MM.1S (cell line): ENCODE results near the gene CAGE1.

ENCODE experiments used
- DNase-seq: peaks from one replicate; pipeline ENCODE4 v3.0.0-alpha.2; 2015
- H2AFZ ChIP-seq: fragments of 300-600 bp; sonication (generic); 2 replicates; pipeline ENCODE4 v1.6.0; 2016; ENCODE audit warnings: antibody characterized with exemption, low read length
- H3F3A ChIP-seq: fragments of 300-600 bp; sonication (generic); 2 replicates; pipeline ENCODE4 v1.6.1; 2016; ENCODE audit warnings: mild to moderate bottlenecking, antibody characterized with exemption, low read length, moderate library complexity, mixed read lengths; ENCODE audit not compliant: insufficient read depth
- H3K27ac ChIP-seq: fragments of 300-600 bp; sonication (generic); 2 replicates; pipeline ENCODE4 v1.5.1; 2016; ENCODE audit warnings: mild to moderate bottlenecking, low read length
- H3K27me3 ChIP-seq: fragments of 300-600 bp; sonication (generic); replicated peaks from 2 replicates; pipeline ENCODE4 v1.6.0; 2016; ENCODE audit warnings: low read length; ENCODE audit not compliant: insufficient read depth
- H3K36me3 ChIP-seq: fragments of 300-600 bp; sonication (generic); replicated peaks from 2 replicates; pipeline ENCODE4 v1.6.1; 2016; ENCODE audit warnings: mild to moderate bottlenecking, low read length, mixed read lengths; ENCODE audit not compliant: insufficient read depth
- H3K4me1 ChIP-seq: fragments of 300-600 bp; sonication (generic); 2 replicates; pipeline ENCODE4 v1.6.1; 2016; ENCODE audit warnings: low read length, mixed read lengths
- H3K4me2 ChIP-seq: fragments of 300-600 bp; sonication (generic); 2 replicates; pipeline ENCODE4 v1.6.0; 2016; ENCODE audit warnings: low read depth, low read length
- H3K4me3 ChIP-seq: fragments of 300-600 bp; sonication (generic); 2 replicates; pipeline ENCODE4 v1.5.1; 2016; ENCODE audit warnings: low read length, mixed read lengths
- H3K79me2 ChIP-seq: fragments of 300-600 bp; sonication (generic); 2 replicates; pipeline ENCODE4 v1.6.1; 2016; ENCODE audit warnings: mixed run types, low read length, mixed read lengths
- H3K9ac ChIP-seq: fragments of 300-600 bp; sonication (generic); 2 replicates; pipeline ENCODE4 v1.6.1; 2016; ENCODE audit warnings: low read length, mixed read lengths
- H3K9me2 ChIP-seq: fragments of 300-600 bp; sonication (generic); replicated peaks from 2 replicates; pipeline ENCODE4 v1.6.1; 2016; ENCODE audit warnings: mild to moderate bottlenecking, low read length, mixed read lengths; ENCODE audit not compliant: insufficient read depth
- H3K9me3 ChIP-seq: fragments of 300-600 bp; sonication (generic); replicated peaks from 2 replicates; pipeline ENCODE4 v1.6.1; 2016; ENCODE audit warnings: mild to moderate bottlenecking, low read length, mixed read lengths; ENCODE audit not compliant: insufficient read depth
- H4K20me1 ChIP-seq: fragments of 300-600 bp; sonication (generic); 2 replicates; pipeline ENCODE4 v1.6.1; 2016; ENCODE audit warnings: mild to moderate bottlenecking, low read length, moderate library complexity, mixed read lengths; ENCODE audit not compliant: insufficient read depth
- EZH2 ChIP-seq: fragments of 300-600 bp; sonication (generic); optimal IDR thresholded peaks from 2 replicates; pipeline ENCODE3; 2017; ENCODE audit warnings: low read depth, mild to moderate bottlenecking, antibody characterized with exemption, low read length, mixed read lengths
- EZH2phosphoT487 ChIP-seq: fragments of 300-600 bp; sonication (generic); IDR thresholded peaks from 2 replicates; pipeline ENCODE4 v1.6.1; 2018; ENCODE audit warnings: antibody characterized with exemption, low read length
- TF ChIP-seq, protein P1 (sequence below): fragments of 300-600 bp; sonication (generic); IDR thresholded peaks from 2 replicates; pipeline ENCODE4 v1.5.1; 2016; ENCODE audit warnings: antibody characterized with exemption, low read length, mixed read lengths

CAGE1 gene

GRCh38 chr6:7434672-7435071, 45.1 kb upstream of the CAGE1 start:
- no peaks in the 10 kb centered on the region for H3K9me2 ChIP-seq
- H3K4me1 ChIP-seq = no peaks in the 10 kb centered on the region
- H3K9ac ChIP-seq = no peak overlapping the region
- no peaks in the 10 kb centered on the region for H4K20me1 ChIP-seq
- H3F3A ChIP-seq = no peaks in the 10 kb centered on the region
- no peak for DNase-seq
- H3K27ac ChIP-seq = no peak overlapping the region
- TF ChIP-seq, protein P1, sequence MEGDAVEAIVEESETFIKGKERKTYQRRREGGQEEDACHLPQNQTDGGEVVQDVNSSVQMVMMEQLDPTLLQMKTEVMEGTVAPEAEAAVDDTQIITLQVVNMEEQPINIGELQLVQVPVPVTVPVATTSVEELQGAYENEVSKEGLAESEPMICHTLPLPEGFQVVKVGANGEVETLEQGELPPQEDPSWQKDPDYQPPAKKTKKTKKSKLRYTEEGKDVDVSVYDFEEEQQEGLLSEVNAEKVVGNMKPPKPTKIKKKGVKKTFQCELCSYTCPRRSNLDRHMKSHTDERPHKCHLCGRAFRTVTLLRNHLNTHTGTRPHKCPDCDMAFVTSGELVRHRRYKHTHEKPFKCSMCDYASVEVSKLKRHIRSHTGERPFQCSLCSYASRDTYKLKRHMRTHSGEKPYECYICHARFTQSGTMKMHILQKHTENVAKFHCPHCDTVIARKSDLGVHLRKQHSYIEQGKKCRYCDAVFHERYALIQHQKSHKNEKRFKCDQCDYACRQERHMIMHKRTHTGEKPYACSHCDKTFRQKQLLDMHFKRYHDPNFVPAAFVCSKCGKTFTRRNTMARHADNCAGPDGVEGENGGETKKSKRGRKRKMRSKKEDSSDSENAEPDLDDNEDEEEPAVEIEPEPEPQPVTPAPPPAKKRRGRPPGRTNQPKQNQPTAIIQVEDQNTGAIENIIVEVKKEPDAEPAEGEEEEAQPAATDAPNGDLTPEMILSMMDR = no peak
- TF ChIP-seq EZH2 = no peak
- no peak for TF ChIP-seq EZH2phosphoT487
- H3K4me3 ChIP-seq = no peak overlapping the region
- H3K4me2 ChIP-seq = no peak overlapping the region
- no peak overlapping the region for H2AFZ ChIP-seq
- H3K9me3 ChIP-seq = no peaks in the 10 kb centered on the region
- H3K27me3 ChIP-seq = no peaks in the 10 kb centered on the region
- no peaks in the 10 kb centered on the region for H3K79me2 ChIP-seq
- H3K36me3 ChIP-seq = no peaks in the 10 kb centered on the region

- H3K4me1 ChIP-seq = no peaks in the 10 kb centered on the region
- H3K4me3 ChIP-seq = no peak overlapping the region
- no peak for TF ChIP-seq EZH2phosphoT487
- TF ChIP-seq EZH2 = no peak
- TF ChIP-seq, protein P1 = no peak
- H4K20me1 ChIP-seq = no peaks in the 10 kb centered on the region
- DNase-seq = no peak
- H3K9me3 ChIP-seq = no peaks in the 10 kb centered on the region
- H3K79me2 ChIP-seq = no peaks in the 10 kb centered on the region
- no peaks in the 10 kb centered on the region for H3F3A ChIP-seq
- no peak overlapping the region for H3K9ac ChIP-seq
- H3K4me2 ChIP-seq = no peak overlapping the region
- H2AFZ ChIP-seq = no peak overlapping the region
- H3K27ac ChIP-seq = no peak overlapping the region
- no peaks in the 10 kb centered on the region for H3K9me2 ChIP-seq
- no peaks in the 10 kb centered on the region for H3K27me3 ChIP-seq
- H3K36me3 ChIP-seq = no peaks in the 10 kb centered on the region
These were observed 43.6 kb upstream of the CAGE1 start for GRCh38 chr6:7433121-7433617.

- no peak overlapping the region for H3K4me2 ChIP-seq
These were observed 43.0 kb upstream of the CAGE1 start for GRCh38 chr6:7432391-7433120.

More at GRCh38 chr6:7432391-7433120, 43.0 kb upstream of the CAGE1 start:
- TF ChIP-seq, protein P1 = no peak
- TF ChIP-seq EZH2 = no peak
- TF ChIP-seq EZH2phosphoT487 = no peak
- no peak overlapping the region for H3K27ac ChIP-seq
- no peak overlapping the region for H3K9ac ChIP-seq
- H2AFZ ChIP-seq = no peak overlapping the region
- no peaks in the 10 kb centered on the region for H3K79me2 ChIP-seq
- H3K9me2 ChIP-seq = no peaks in the 10 kb centered on the region
- H3F3A ChIP-seq = no peaks in the 10 kb centered on the region
- H3K9me3 ChIP-seq = no peaks in the 10 kb centered on the region
- H3K27me3 ChIP-seq = no peaks in the 10 kb centered on the region
- no peak overlapping the region for H3K4me3 ChIP-seq
- no peaks in the 10 kb centered on the region for H3K36me3 ChIP-seq
- H3K4me1 ChIP-seq = no peaks in the 10 kb centered on the region
- no peaks in the 10 kb centered on the region for H4K20me1 ChIP-seq
- DNase-seq = no peak
